Measurements from ENCODE around the gene SYN1.
A peak's percentile ranks its signal among the peaks of the same experiment; 100 is the strongest.
"Not testable (repeated sequence)": the region's sequence is repeated elsewhere in the genome, so short reads cannot be mapped to it uniquely, and the experiment has no call there.

SYN1 gene

GRCh38 chrX:47633689-47634590 is 14.3 kb upstream of the SYN1 start:
- no peak for DNase-seq

DNA sequence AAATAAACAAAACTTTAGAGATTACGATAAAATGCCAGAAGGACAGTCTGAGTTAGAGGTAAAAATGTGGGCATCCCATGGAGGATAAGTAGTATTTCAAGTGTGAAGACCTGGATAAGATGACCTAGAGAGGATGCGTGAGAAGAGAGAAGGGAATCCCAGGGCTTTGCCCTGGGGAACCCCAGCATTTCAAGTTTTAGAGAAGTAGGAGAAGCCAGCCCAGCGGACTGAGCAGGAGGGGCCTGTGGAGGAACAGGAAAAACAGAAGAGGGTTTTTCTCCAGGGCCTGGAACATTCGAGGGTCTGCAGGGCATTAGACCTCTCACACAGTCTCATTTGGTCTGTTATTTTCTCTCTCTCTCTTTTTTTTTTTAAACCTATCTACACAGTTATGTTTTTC is 13.0 kb upstream of the SYN1 start:
- DNase-seq: no peak

DNA sequence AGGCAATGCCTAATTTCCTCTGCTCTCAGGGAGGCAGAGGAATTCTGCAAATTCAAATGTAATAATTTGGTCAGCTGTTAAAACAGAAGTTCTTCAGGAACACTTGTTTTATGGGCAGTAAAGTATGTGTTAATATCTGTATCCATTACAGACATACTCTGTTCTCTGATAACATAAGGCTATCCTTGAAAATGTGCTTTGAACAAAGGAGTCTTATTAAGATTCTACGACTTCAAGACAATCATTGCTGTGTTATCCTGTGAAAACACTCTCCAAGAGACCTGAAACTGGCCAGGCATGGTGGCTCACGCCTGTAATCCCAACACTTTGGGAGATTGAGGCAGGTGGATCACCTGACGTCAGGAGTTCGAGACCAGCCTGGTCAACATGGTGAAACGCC is 12.0 kb upstream of the SYN1 start:
- no peak for DNase-seq

DNA sequence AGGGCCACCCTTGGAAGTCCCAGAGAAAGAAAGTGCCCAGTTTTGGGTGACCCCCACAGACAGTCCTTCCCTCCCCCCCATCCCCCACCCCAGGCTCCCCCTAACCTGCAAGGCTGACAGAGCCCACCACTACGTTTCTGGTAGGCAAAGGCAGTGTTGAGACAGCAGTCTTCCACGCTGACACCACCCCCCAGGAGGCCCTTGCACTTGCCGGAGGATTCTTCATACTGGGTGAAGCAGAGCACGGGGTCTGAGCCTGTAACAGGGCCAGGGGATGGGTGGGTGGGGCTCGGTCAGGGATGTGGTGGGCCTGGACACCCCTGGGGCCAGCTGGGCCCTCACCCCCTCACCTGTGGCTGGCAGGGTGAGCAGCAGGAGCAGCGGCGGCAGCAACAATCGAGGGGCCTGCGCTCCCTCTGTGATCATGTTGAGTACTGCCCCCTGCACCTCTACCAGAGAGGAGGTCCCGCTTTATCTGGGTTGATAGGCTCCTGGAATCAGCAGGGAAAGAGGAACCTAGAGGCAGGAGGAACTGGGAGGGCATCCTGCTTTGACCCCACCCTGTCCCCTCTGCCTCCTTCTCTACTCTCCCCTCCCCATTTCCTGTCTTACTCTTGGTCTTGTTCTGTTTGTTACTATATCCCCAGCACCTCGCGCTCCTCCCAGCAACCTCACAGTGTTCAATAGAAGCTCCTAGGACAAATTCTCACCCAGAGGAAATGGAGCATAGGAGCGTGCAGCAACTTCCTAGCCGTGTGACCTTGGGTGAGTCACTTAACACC is 10.0 kb upstream of the SYN1 start, which contains the start of gene CFP:
TSS of gene CFP (minus strand) at position 512 of the 782 bp plus-strand sequence. CDS start at position 426, 86 bp downstream.
- DNase-seq: peak; percentile 73

DNA sequence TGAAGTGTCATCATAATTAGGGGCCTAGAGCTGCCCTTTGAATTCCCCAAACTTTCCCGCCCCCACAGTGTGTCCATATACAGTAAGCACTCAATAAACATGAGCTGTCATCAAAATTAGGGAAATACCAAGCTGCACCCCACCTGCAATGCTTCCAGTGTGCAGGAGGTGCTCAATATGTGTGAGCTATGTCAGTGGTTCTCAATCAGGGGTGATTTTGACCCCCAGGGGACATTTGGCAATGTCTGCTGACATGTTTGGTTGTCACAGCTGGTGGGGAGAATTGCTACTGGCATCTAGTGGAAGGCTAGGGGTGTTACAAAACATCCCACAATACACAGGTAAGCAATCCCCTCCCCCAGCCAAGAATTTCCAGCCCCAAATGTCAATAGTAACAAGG is 9.3 kb upstream of the SYN1 start:
- DNase-seq: no peak

DNA sequence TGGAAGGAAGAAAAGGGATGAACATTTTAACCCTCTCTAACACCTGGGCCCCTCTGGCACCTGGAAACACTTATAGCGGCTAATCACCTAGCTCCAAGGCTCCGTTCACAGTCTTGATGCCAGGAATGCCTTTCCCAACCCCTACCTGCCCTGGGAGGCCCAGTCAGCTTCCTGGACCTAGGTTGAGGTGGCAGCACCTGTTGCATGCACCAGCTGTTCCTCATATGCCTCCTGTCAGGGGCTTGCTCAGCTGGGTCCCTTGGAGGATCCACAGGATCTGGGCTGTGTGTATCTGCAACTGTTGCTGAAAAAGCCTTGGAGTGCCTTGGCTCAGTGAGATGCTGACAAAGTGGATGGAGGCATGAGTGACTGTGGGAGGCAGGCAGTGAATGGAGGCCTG is 5.7 kb upstream of the SYN1 start:
- DNase-seq: no peak

GRCh38 chrX:47623540-47624027 is 3.9 kb upstream of the SYN1 start:
- DNase-seq: no peak

- no peak for DNase-seq
These were observed 2.2 kb upstream of the SYN1 start for GRCh38 chrX:47621851-47622250.

DNA sequence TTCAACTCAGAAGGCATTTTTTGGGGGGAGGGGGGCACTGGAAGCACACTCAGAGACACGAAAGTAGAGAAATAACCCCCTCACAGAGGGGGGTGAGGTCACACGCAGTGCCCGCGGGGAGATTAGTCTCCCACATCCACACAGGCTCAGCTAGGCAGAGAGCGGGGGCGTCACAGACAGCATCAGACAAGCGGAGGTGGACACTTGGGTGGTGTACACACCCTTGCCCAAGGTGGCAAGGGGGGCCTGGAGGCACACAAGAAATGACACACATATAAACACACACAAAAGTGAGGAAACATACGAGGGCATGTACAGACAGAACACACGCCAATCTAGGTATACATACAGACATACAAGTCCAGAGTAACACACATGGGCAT is 637 bp upstream of the SYN1 start:
- DNase-seq: no peak

- DNase-seq: no peak
These were observed 653 bp downstream of the SYN1 start for GRCh38 chrX:47618923-47619485.

- no peak for DNase-seq
These were observed 5.0 kb downstream of the SYN1 start for GRCh38 chrX:47614618-47615017.

DNA sequence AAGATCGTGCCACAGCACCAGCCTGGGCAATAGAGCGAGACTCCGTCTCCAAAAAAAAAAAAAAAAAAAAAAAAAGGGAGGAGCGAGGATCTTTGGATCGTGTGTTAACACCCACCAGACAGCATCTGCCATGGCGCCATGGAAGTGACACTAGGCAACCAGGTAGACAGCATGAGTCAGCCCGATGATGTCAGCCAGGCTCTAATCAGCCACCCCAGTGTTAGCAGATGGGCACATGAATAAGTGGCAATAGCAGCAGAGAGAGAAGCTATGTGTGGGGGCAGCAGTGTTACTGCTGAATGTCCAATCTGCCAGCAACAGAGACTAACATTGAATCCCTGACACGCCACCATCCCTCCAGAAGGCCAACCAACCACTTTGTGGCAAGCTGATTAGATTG is 6.6 kb downstream of the SYN1 start:
- no peak for DNase-seq

- no peak for DNase-seq
These were observed 7.2 kb downstream of the SYN1 start for GRCh38 chrX:47612418-47612817.

DNA sequence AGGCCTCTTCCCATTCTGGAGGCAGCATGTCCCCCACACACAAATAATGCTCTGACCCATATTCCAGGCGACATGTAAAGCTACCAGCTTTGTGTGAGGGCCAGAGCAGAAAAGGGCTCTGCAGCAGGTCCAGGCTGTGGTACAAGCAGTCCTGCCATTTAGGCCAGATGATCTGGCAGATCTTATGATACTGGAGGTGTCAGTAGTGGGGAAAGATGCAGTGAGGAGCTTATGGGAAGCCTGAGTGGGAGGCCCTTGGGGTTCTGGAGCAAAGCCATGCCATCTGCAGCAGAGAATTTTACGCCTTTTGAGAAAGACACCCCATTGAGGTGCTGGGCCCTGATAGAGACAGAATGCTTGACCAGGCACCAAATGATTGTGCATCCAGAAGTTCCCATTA is 7.7 kb downstream of the SYN1 start:
- no peak for DNase-seq

GRCh38 chrX:47611489-47611888 is 8.2 kb downstream of the SYN1 start:
- no peak for DNase-seq

DNA sequence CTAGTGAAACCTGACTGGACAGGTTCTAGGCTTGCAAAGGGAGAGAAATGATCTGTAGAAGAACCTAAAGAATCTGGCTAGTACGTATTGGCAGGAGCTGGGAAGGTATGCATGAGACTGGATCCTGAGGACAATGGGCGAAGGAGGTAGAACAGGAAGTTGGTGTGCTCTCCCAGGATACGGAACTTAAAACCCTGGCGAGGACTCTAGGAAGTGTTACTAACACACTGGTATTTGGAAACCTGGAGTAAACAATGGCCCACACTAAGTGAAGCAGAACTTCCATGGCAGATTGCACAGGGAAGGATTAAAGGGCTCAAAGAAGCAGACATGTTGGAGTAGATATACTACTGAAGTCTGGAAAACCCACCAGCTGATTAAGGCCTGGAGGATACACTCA is 9.1 kb downstream of the SYN1 start:
- DNase-seq: no peak

DNA sequence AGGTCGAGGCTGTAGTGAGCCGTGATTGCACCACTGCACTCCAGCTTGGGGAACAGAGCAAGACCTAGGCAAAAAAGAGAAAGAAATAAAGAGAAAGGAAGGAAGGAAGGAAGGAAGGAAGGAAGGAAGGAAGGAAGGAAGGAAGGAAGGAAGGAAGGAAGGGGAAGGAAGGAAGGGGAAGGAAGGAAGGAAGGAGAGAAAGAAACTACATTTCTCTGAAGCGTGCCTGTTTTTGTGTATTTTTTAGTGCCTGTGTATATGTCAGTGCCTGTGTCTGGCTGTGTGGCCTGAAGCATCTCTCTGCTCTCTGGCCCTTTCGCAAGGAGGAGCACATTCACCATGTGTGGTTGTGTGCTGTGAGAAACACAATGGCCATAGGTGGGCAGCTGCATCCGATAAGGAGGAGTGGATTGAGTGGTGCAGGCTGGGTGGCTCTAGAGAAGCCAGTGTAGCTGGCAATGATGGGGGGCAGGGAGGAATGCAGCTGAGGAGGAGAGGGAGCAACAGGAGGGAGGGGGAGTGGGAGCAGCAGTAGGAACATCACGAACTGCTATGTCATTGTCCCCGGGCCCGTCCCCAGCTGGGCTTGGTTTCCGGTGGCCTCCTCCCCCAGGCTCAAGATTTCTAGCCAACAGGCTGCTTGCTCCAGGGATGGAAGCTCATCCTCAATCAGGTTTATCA is 11.4 kb downstream of the SYN1 start:
- no peak for DNase-seq

DNA sequence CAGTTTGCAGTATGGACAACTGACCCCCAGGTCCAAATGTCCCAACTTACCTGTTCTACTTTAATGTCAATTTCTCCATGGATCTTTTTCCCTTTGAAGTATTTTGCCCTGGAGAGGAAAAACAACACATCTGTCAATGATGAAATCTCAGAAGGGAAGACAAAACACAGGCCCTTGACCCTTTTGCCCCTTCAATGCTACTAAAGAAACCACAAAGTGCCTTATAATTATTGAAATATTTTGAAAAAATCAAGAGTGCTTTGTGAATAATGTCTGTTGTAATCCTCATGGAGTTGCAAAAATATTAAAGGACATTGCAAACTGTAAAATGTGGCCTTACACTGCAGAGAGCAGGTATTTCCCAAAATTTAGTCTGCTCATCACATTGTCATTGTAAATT is 12.6 kb downstream of the SYN1 start:
- DNase-seq: no peak

GRCh38 chrX:47605024-47605423 is 14.6 kb downstream of the SYN1 start:
- no peak for DNase-seq

- not testable (repeated sequence) for DNase-seq
These were observed 16.5 kb downstream of the SYN1 start for GRCh38 chrX:47603125-47603524.

DNA sequence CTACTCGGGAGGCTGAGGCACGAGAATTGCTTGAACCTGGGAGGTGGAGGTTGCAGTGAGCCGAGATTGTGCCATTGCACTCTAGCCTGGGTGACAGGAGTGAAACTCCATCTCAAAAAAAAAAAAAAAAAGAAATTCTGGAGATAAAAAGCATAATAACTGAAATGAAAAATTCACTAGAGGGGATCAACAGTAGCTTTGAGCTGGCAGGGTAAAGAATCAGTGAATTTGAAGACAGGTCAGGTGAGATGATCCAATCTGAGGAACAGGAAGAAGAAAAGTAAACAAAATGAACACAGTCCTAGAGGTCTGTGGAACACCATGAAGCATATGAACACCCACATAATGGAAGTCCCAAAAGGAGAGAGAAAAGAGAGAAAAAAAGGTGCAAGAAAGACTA is 22.4 kb downstream of the SYN1 start:
- DNase-seq: no peak

- no peak for DNase-seq
These were observed 23.4 kb downstream of the SYN1 start for GRCh38 chrX:47596256-47596655.

DNA sequence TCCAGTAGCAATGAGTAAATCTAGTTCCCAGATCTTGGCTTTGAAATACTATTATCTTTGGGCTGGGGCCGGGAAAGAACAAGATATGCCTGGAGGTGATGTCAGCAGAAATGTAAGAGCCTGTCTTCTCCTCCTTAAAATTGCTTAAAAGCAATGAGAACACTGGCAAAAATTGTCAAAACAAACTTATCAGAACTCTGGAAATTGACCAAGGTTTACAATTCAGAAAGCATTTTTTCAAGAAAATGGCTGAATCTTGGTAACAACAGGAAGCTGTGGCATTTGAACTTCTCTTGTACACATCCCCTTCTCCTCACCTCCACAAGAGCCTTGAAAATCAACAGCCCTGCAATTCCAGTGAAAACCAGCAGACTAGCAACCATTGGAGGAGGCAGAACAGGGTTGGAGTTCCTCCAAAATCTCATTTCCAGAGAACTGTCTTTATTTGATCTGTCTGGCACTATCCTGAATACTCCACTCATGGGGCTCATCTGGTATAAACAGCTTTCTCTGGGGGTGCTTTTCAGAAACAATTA is 23.9 kb downstream of the SYN1 start:
- DNase-seq: no peak
